GM12892 (cell line): ENCODE results near the gene FSTL1.

ENCODE experiments used
- DNase-seq: peaks from one replicate; pipeline ENCODE4 v3.0.0; 2011; ENCODE audit not compliant: insufficient read length
- FAIRE-seq: peaks from 2 replicates; lab custom pipeline; 2011; peaks lifted over from hg19 to GRCh38; lab: Jason Lieb, UNC
- POLR2A ChIP-seq: IDR thresholded peaks from 2 replicates; pipeline ENCODE4 v1.6.1; 2011; ENCODE audit warnings: low read depth, low read length, control low read depth
- POLR2AphosphoS5 ChIP-seq: IDR thresholded peaks from 2 replicates; pipeline ENCODE4 v1.6.1; 2011; ENCODE audit warnings: low read depth, low read length, control low read depth
- TAF1 ChIP-seq: IDR thresholded peaks from 2 replicates; pipeline ENCODE4 v1.6.1; 2011; ENCODE audit warnings: low read depth, mild to moderate bottlenecking, control low read depth, low read length, borderline replicate concordance

The FSTL1 gene

GRCh38 chr3:120355486-120355885 lies 95.3 kb downstream of the FSTL1 start:
- no peak for DNase-seq
- TF ChIP-seq TAF1, result no peak
- TF ChIP-seq POLR2AphosphoS5, result no peak
- TF ChIP-seq POLR2A, result no peak
- FAIRE-seq, result no peak

DNA sequence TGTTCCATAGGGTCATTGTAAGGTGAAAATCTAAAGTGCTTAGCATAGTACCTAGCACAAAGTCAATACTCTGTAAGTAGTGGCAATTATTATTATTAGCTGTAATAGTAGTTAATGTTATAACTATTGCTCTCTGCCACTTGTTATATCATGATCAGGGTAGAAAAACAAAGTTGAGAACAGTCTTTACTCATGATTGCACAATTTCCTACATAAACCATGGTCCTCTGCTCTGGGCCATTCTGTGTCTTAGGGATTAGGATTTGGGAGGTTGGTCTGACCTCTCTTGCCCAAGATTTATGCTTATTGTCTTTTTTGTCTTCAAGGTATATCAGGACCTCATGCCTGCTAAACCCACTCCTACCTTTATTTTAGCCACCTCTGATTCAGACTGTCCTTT lies 97.3 kb downstream of the FSTL1 start:
- TF ChIP-seq POLR2AphosphoS5, result no peak
- no peak for FAIRE-seq
- DNase-seq, result no peak

GRCh38 chr3:120352017-120352416 lies 98.8 kb downstream of the FSTL1 start:
- FAIRE-seq (no peak), DNase-seq (no peak)
- TF ChIP-seq POLR2AphosphoS5, result no peak
- no peak for TF ChIP-seq POLR2A
- no peak for TF ChIP-seq TAF1

GRCh38 chr3:120350401-120350941 lies 100.3 kb downstream of the FSTL1 start:
- TF ChIP-seq TAF1, result no peak
- DNase-seq, result no peak
- no peak for FAIRE-seq

- no peak for FAIRE-seq
- no peak for DNase-seq
- TF ChIP-seq TAF1 (no peak), POLR2AphosphoS5 (no peak), POLR2A (no peak)
Measured at GRCh38 chr3:120349855-120350125, 101.0 kb downstream of the FSTL1 start.

DNA sequence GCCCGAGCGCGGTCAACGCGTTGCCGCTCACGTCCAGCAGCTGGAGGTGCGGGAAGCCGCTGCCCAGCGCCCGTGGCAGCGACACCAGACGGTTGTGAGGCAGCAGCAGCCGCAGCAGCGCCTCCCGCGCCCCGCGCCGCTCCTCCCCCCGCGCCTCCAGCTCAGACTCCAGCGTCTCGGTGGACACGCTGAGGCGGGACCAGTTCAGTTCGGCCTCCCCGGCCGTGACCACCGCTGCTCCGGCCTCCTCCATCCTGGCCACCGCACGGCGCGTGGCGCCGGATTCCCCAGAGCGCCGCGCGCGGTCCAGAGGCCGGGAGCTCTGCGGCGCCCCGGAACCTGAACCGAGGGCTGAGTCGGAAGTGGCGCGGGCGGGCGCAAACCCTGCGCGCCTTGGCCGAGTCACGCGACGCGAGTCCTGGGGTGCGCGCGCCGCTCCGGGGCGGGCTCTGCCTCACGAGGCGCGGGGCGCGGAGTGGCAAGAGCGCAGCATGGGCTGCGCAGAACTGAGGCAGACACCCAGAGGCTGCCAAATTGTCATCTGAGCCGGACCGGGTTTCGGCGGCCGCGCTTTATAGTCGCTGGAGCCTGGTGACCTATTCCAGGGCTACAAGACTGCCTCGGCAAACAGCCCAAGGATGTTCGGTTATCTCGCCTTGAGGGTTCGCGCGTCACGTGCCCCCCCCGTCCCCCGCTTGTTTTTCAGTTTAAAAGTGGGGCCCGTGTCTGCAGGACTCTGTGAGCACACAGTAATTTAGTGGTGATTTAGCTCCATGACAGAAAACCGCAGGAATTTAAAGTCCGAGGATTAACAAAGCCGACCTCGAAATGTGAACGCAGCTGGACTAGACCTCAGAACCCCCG lies 101.6 kb downstream of the FSTL1 start, which contains the start of gene LRRC58:
Gene LRRC58, minus strand, starts transcription at position 364 of the 864 bp plus-strand sequence. Its CDS starts 111 bp downstream, at position 253.
- DNase-seq (peak; percentile 66), FAIRE-seq (peak; percentile 99)
- peak; percentile 89 for TF ChIP-seq POLR2A
- TF ChIP-seq POLR2AphosphoS5, result peak; percentile 71; the same call in 1 of the 2 replicates
- TF ChIP-seq TAF1, result peak; percentile 64

DNA sequence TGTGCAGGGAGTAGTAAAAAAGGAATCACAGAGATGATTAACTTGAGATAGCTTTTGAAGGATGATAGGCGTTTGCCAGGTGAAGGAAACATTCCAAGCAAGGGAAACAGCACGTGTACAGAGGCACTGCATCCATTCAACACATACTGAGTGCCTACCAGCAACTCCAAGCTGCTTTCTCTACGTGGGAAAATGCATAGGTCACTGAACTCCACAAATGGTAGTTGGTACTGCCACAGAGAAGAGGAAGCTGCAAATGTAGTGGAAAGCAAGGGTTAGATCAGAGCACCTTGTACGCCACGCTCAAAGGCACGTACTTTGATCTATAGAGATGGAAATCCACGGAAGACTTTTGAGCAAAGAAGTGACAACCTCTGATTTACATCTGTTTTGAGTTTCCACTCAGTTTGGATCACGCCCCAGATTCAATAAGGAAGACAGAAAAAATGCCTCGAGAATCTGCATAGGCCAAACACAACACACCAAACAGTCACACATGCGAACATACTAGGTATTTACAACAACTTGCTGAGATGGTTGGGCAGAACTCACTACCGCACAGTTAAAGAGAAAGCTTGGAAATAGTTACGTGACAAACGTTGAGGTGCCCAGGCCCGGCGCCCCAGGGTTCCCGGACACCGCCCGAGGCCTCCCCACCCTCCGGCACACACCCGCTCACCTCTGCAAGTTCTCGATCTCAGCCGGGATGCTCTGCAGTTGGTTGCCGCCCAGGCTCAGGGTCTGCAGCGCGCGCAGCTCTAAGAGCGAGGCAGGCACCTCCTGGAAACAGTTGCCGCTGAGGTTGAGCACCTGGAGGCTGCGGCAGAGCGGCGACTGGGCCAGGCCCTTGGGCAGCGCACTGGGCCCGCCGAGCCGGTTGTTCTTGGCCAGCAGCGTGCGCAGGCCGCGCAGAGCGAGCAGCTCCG lies 102.5 kb downstream of the FSTL1 start:
- DNase-seq (peak; percentile 43), FAIRE-seq (peak; percentile 87)
- TF ChIP-seq TAF1, result no peak
- TF ChIP-seq POLR2A, result no peak
- TF ChIP-seq POLR2AphosphoS5, result no peak; the same call in 1 of the 2 replicates

- no peak for TF ChIP-seq TAF1
- TF ChIP-seq POLR2AphosphoS5, result no peak
- no peak for TF ChIP-seq POLR2A
- FAIRE-seq, result no peak
- DNase-seq, result no peak
Measured at GRCh38 chr3:120344349-120344748, 106.4 kb downstream of the FSTL1 start.
